NCI-H1048 (cell line): ENCODE measurements around the gene YY1.
"Not testable (repeated sequence)": the region's sequence is repeated elsewhere in the genome, so short reads cannot be mapped to it uniquely, and the experiment has no call there.

Source experiments
- DNase-seq: peaks from one replicate; lab custom pipeline; 2025; lab: John Stamatoyannopoulos, UW

YY1 gene

GRCh38 chr14:100297320-100298300 lies 58.7 kb downstream of the YY1 start:
- DNase-seq = no peak

- DNase-seq = no peak
Observed at GRCh38 chr14:100298551-100299237, 59.8 kb downstream of the YY1 start.

DNA sequence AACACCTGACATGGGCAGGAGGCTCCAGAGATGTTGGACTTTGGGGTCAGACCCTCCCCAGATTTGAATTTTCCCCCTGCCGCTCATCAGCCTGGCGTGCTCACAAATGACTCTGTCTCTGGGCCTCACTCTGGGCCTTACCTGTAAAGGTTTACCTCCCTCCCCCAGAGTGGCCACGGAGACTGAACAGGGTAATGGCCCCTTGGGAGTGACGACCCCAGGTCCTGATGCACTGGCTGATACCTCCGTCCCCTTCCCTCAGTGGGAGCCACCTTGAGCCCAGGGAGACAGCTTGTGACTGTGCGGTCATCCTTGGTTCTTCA lies 60.3 kb downstream of the YY1 start:
- DNase-seq = no peak

GRCh38 chr14:100302616-100303015 lies 63.7 kb downstream of the YY1 start:
- no peak for DNase-seq

DNA sequence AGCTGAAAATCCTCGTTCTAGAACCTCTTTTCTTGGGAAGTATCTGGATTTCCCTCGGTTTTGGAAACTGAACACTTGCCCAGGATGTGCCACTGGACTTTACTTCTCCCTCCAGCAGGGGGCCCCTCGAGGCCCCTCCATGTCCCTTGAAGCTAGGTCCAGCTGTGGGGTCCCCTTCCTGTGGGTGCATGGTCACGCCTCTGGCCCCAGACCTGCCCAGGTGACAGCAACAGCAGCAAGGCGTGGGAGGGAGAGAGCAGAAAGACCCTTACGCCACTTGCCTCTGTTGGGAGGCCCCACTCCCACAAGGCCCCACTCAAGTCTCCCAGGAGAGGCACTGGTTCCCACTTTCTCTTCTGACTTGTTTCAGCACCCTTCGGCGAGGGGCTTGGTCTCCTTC lies 64.2 kb downstream of the YY1 start:
- DNase-seq = no peak

GRCh38 chr14:100303925-100304324 lies 65.0 kb downstream of the YY1 start:
- no peak for DNase-seq

GRCh38 chr14:100304825-100305323 lies 65.9 kb downstream of the YY1 start:
- DNase-seq = no peak

GRCh38 chr14:100305324-100306100 lies 66.6 kb downstream of the YY1 start:
- DNase-seq = no peak

DNA sequence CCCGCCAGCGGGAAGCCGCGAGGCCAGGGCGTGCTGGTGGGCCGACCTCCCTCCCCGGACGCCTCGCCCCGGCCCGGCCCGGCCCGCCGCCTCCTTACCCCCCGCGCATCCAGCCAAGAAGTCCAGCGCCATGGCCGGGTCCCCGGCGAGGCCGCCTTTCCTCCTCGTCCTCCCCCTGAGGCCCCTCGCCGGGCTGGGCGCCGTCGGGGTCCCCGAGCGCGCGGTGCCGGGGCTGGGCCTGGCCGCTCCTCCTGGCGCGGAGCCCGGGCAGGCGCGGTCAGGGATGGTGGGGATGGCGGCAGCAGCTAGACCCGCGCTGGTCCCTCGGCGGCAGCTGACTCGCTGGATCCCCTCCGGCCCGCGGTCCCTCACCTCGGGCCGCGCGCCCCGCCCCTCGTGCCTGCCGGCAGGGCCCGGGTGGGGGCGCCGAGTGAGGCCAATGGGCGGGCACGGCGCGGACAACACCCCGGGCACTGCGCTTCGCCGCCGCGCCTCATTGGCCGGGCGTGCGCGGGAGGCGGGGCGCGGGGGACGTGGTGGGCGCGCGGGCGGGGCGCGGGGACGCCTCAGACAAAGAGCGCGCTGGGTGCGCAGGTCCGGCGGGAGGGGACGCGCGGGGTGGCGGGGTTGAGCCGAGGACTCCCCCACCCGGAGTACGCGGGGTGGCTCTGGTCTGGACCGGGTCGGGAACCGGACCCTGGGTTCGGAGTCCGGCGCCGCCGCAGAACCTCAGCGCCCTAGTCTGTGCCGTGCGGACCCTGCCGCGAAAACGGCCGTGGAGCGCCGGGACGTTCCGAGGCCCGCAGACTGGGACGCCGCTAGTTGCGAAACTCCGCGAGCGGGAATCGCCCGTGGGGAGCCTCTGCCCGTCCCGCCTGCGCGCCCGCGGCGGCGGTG lies 67.4 kb downstream of the YY1 start, which contains the start of gene SLC25A29:
Gene SLC25A29, minus strand, starts transcription at position 344 of the 897 bp plus-strand sequence. Its CDS starts 212 bp downstream, at position 132.
- peak; percentile 74 for DNase-seq

GRCh38 chr14:100306998-100307765 lies 68.2 kb downstream of the YY1 start:
- no peak for DNase-seq

GRCh38 chr14:100307766-100308426 lies 69.0 kb downstream of the YY1 start:
- DNase-seq = no peak

DNA sequence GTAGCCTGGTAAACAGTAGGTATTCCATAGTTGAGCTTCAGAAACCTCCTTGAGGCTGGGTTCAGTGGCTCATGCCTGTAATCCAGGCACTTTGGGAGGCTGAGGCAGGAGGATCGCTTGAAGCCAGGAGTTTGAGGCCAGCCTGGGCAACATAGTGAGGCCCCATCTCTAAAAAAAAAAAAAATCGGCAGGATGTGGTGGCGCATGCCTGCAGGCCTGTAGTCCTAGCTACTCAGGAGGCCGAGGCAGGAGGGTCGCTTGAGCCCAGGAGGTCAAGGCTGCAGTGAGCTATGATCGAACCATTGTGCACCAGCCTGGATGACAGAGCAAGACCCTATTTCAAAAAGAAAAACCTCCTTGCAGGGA lies 69.5 kb downstream of the YY1 start:
- not testable (repeated sequence) for DNase-seq

GRCh38 chr14:100309028-100309737 lies 70.2 kb downstream of the YY1 start:
- no peak for DNase-seq

DNA sequence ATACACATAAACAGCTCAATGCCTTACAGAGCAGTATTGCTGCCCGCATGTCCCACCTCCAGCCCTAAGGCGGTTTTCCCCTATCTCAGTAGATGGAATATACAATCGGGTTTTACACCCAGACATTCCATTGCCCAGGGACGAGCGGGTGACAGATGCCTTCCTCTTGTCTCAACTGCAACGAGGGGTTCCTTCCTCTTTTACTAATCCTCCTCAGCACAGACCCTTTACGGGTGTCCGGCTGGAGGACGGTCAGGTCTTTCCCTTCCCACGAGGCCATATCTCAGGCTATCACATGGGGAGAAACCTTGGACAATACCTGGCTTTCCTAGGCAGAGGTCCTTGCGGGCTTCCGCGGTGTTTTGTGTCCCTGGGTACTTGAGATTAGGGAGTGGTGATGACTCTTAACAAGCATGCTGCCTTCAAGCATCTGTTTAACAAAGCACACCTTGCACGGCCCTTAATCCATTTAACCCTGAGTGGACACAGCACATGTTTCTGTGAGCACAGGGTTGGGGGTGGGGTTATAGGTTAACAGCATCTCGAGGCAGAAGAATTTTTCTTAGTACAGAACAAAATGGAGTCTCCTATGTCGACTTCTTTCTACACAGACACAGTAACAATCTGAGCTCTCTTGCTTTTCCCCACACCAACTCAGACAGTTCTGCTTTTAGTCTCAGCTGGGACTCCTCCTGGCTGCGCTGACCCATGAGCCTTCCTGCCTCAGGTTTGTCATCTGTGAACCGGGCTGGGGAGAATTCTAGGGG lies 73.3 kb downstream of the YY1 start:
- not testable (repeated sequence) for DNase-seq

DNA sequence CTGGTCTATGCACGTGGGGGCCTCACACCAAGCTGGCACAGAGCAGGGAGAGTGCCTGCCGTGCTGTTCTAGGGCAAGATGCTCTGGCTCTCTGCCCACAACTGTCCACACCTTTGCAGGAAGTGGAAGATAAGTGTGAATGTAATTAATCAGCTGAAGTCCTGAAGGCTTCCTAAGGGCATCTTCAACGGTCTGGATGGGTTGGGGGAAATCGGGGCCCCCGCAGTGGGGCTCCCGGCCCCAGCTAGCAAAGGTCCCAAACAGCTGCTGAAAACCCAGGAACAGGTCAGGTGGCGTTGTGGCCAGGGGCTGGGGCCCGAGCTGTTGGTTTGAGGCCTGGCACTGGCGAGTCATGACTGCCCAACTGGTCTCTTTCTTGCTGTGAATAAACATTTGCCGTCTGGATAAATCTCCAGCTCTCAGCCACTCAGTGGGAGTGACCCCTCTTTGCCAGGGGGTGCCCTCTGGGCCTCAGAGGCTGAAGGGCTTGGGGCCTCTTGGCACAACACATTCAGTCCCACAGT lies 74.0 kb downstream of the YY1 start:
- no peak for DNase-seq

DNA sequence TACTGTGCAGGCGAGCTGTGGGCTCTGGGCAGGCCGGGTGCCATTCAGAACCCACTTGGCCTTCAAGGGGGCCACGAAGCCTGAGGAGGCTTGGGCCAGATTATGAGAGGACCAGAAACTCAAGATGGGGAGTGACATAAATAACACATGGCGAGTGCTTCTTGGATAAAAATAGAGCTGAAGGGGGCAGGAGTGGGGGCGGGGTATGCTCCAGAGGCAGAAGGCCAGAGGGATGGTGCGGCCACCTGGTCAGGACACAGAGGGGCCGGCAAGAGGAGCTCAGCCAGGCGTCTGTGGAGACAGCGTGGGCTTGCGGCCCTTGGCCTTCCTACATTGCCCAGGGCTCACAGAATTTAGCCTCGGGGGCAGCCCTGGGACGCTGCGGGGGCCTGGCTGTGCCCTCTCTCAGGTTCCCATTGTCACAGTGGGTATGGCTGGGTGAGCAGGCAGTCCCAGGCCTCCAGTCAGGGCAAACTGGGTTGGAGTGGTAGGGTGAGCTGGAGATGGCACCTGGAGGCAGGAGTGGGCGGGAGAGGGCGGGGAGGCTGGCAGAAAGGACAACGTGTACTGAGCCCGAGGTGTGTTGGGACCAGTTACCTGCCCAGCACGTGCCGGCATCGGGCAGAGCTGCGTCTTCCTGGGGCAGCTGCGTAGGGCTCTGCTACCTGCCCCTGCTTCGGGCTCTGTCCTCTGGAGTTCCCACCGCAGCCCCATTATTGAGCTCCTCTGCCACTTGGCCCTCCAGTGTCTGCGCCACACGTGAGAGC lies 74.7 kb downstream of the YY1 start:
- no peak for DNase-seq

DNA sequence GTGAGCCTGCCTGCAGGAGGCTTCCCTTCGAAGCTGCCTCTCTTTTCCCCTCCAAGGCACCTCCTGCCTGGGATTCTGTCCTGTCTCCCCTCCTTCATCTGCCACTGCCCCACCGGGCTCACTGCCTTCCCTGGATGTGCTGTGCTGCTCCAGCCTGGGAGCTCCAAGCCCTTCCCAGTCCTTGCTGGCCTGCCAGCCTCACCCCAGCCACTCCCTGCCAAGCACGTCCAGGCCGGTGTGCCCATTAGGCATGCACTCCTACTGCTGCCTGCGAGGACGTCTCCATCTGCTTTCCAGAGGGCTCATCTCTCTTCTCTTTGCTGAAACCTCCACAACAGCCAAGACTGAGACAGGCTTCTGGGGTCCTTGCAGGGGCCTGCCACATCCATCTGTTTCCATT lies 75.8 kb downstream of the YY1 start:
- no peak for DNase-seq
